Hematopoietic multipotent progenitor cell (in vitro differentiated cells): Measurements from ENCODE around the gene POU2AF1. TPM values are rescaled to one million over a fixed set of nuclear protein-coding genes. Genes with fewer than 3 reads are reported as not detected.
"Not testable (repeated sequence)": the region's sequence is repeated elsewhere in the genome, so short reads cannot be mapped to it uniquely, and the experiment has no call there.

Source experiments
- DNase-seq, 3 donors: peaks; one replicate each; pipeline ENCODE4 v3.0.0-alpha.2; 2011 to 2015; ENCODE audit warnings: low read depth in 2 of 3, low spot score in 2 of 3
- small RNA-seq: library from RNA; depleted of rRNA; stranded (forward); fragments of <200 nt; gene quantifications from one replicate; pipeline ENCODE3, GENCODE V24; 2012
- total RNA-seq: library from RNA; depleted of rRNA; stranded (reverse); fragments of >200 nt; gene quantifications from one replicate; pipeline ENCODE4 v1.2.3, GENCODE V29; 2012

The POU2AF1 gene
- total RNA-seq, 1 donor = 1.1 TPM

- DNase-seq = no peak
Observed at GRCh38 chr11:111324277-111324720, 54.8 kb downstream of the POU2AF1 start.

- DNase-seq = no peak
Observed at GRCh38 chr11:111322534-111322933, 56.5 kb downstream of the POU2AF1 start.

- no peak for DNase-seq
Observed at GRCh38 chr11:111320728-111321568, 58.1 kb downstream of the POU2AF1 start.

GRCh38 chr11:111320199-111320598 lies 58.9 kb downstream of the POU2AF1 start:
- DNase-seq = not testable (repeated sequence)

- DNase-seq = no peak
Observed at GRCh38 chr11:111319296-111319695, 59.8 kb downstream of the POU2AF1 start.

- DNase-seq = no peak
Observed at GRCh38 chr11:111312076-111312475, 67.0 kb downstream of the POU2AF1 start.

GRCh38 chr11:111310723-111311122 lies 68.4 kb downstream of the POU2AF1 start:
- no peak for DNase-seq

GRCh38 chr11:111310088-111310487 lies 69.0 kb downstream of the POU2AF1 start:
- no peak for DNase-seq

GRCh38 chr11:111309215-111309915 lies 69.7 kb downstream of the POU2AF1 start:
- no peak for DNase-seq

- DNase-seq = no peak
Observed at GRCh38 chr11:111308140-111308539, 70.9 kb downstream of the POU2AF1 start.

GRCh38 chr11:111307472-111308108 lies 71.5 kb downstream of the POU2AF1 start:
- no peak for DNase-seq

GRCh38 chr11:111306321-111306720 lies 72.8 kb downstream of the POU2AF1 start:
- no peak for DNase-seq

GRCh38 chr11:111305876-111306275 lies 73.2 kb downstream of the POU2AF1 start:
- DNase-seq = peak in 1 of 3 donors; percentile 47

GRCh38 chr11:111305162-111305802 lies 73.8 kb downstream of the POU2AF1 start:
- no peak for DNase-seq

GRCh38 chr11:111303461-111303860 lies 75.6 kb downstream of the POU2AF1 start:
- no peak for DNase-seq

GRCh38 chr11:111302298-111302697 lies 76.8 kb downstream of the POU2AF1 start:
- no peak for DNase-seq

Small RNA genes within 50 kb of the gene (small RNA-seq; reads per million reads assigned to genes)
- not detected for gene MIR4491
- gene RNU2-60P = 0.47 reads per million

Other genes with a start within 250 kb of the POU2AF1 start
- gene POU2AF2, start 133.6 kb downstream of the POU2AF1 start, total RNA-seq = not detected
- not detected for gene POU2AF3, start 80.7 kb downstream of the POU2AF1 start, total RNA-seq
- not detected for gene BTG4, start 133.1 kb upstream of the POU2AF1 start, total RNA-seq
- gene HOATZ, start 135.5 kb upstream of the POU2AF1 start, total RNA-seq = not detected
- 0.27 TPM for gene LAYN, start 161.4 kb upstream of the POU2AF1 start, total RNA-seq
- 8.1 TPM for gene SIK2, start 223.2 kb upstream of the POU2AF1 start, total RNA-seq